DND-41 (cell line): ENCODE measurements around the gene RGMA.
A peak's percentile ranks its signal among the peaks of the same experiment; 100 is the strongest.

ENCODE experiments used
- ATAC-seq: fragments of 200-7000 bp; cut with Tn5 transposase; 3 replicates; pipeline ENCODE4 v1.9.1; 2021; ENCODE audit warnings: low read depth; ENCODE audit not compliant: insufficient read depth
- DNase-seq: peaks from one replicate; pipeline ENCODE4 v3.0.0-alpha.2; 2020
- H2AFZ ChIP-seq: 2 replicates; pipeline ENCODE4 v1.6.0; 2012; ENCODE audit warnings: low read depth, low read length
- H3K27ac ChIP-seq: 2 replicates; pipeline ENCODE4 v1.5.1; 2012; ENCODE audit warnings: low read length, inconsistent platforms
- H3K27me3 ChIP-seq: fragments of 200-600 bp; sonication (generic); 2 replicates; pipeline ENCODE4 v1.6.0; 2012; ENCODE audit warnings: low read length, mild to moderate bottlenecking, inconsistent platforms; ENCODE audit not compliant: insufficient read depth, poor library complexity
- H3K36me3 ChIP-seq: 2 replicates; pipeline ENCODE4 v1.5.1; 2012; ENCODE audit warnings: low read length, inconsistent platforms; ENCODE audit not compliant: insufficient read depth
- H3K4me1 ChIP-seq: 2 replicates; pipeline ENCODE4 v1.5.1; 2012; ENCODE audit warnings: mild to moderate bottlenecking, low read length; ENCODE audit not compliant: insufficient read depth
- H3K4me2 ChIP-seq: 2 replicates; pipeline ENCODE4 v1.6.0; 2012; ENCODE audit warnings: mild to moderate bottlenecking, moderate library complexity, low read length, inconsistent platforms; ENCODE audit not compliant: insufficient read depth
- H3K4me3 ChIP-seq, 2 experiments: fragments of 200-600 bp in 1 of 2; shearing (Covaris generic) in 1 of 2; 2 replicates each; pipeline ENCODE4 v1.5.1; 2012 to 2016; ENCODE audit warnings: inconsistent platforms in 2 of 2, low read length in 2 of 2, mild to moderate bottlenecking in 2 of 2, low read depth in 1 of 2, moderate library complexity in 1 of 2
- H3K79me2 ChIP-seq: 2 replicates; pipeline ENCODE4 v1.6.0; 2012; ENCODE audit warnings: low read length, inconsistent platforms; ENCODE audit not compliant: insufficient read depth
- H3K9ac ChIP-seq: 2 replicates; pipeline ENCODE4 v1.6.0; 2012; ENCODE audit warnings: low read depth, mild to moderate bottlenecking, inconsistent platforms, low read length, moderate library complexity
- H3K9me3 ChIP-seq: 2 replicates; pipeline ENCODE4 v1.5.1; 2012; ENCODE audit warnings: low read length, moderate library complexity, mild to moderate bottlenecking, inconsistent platforms; ENCODE audit not compliant: insufficient read depth, severe bottlenecking
- H4K20me1 ChIP-seq: 2 replicates; pipeline ENCODE4 v1.6.0; 2012; ENCODE audit warnings: low read length; ENCODE audit not compliant: insufficient read depth
- CTCF ChIP-seq: IDR thresholded peaks from 2 replicates; pipeline ENCODE4 v1.5.1; 2012; ENCODE audit warnings: borderline replicate concordance, low read length, moderate library complexity, mild to moderate bottlenecking; ENCODE audit not compliant: poor library complexity, severe bottlenecking; ENCODE audit errors: extremely low read depth
- EZH2 ChIP-seq: IDR thresholded peaks from 3 replicates; pipeline ENCODE4 v1.6.1; 2012; ENCODE audit warnings: borderline replicate concordance, low read depth, mild to moderate bottlenecking, moderate library complexity, low read length, inconsistent platforms; ENCODE audit not compliant: severe bottlenecking

The RGMA gene

GRCh38 chr15:93031103-93031464, 57.9 kb downstream of the RGMA start:
- 0 out of 2 replicates have a peak overlapping the region, but pooled peaks have one; percentile 6 for H2AFZ ChIP-seq
- TF ChIP-seq CTCF (no peak), EZH2 (no peak)
- no peaks in the 10 kb centered on the region for H4K20me1 ChIP-seq
- H3K9ac ChIP-seq: peak overlapping the region; percentile 24; the same call in 1 of the 2 replicates
- no peak overlapping the region for H3K4me3 ChIP-seq
- H3K4me1 ChIP-seq: peaks cover 13% of the 10 kb centered on the region
- peak overlapping the region; percentile 21; the same call in 1 of the 2 replicates for H3K4me2 ChIP-seq
- H3K27ac ChIP-seq: peak overlapping the region; percentile 54
- ATAC-seq: no peak
- no peaks in the 10 kb centered on the region for H3K9me3 ChIP-seq
- no peak for DNase-seq
- H3K36me3 ChIP-seq: peaks cover 12% of the 10 kb centered on the region
- no peaks in the 10 kb centered on the region for H3K27me3 ChIP-seq
- H3K79me2 ChIP-seq: no peaks in the 10 kb centered on the region

GRCh38 chr15:93030430-93031102, 58.4 kb downstream of the RGMA start:
- H3K9me3 ChIP-seq: no peaks in the 10 kb centered on the region
- DNase-seq (peak; percentile 80), ATAC-seq (peak; percentile 86)
- no peak overlapping the region for H3K4me3 ChIP-seq
- peak overlapping the region; percentile 54 for H3K27ac ChIP-seq
- H3K4me2 ChIP-seq: peak overlapping the region; percentile 21; the same call in 1 of the 2 replicates
- H3K79me2 ChIP-seq: no peaks in the 10 kb centered on the region
- peaks cover 17% of the 10 kb centered on the region for H3K36me3 ChIP-seq
- peaks cover 13% of the 10 kb centered on the region for H3K4me1 ChIP-seq
- TF ChIP-seq CTCF (peak; percentile 89), EZH2 (no peak)
- H4K20me1 ChIP-seq: no peaks in the 10 kb centered on the region
- H3K9ac ChIP-seq: peak overlapping the region; percentile 24; the same call in 1 of the 2 replicates
- no peaks in the 10 kb centered on the region for H3K27me3 ChIP-seq
- 0 out of 2 replicates have a peak overlapping the region, but pooled peaks have one; percentile 6 for H2AFZ ChIP-seq

DNA sequence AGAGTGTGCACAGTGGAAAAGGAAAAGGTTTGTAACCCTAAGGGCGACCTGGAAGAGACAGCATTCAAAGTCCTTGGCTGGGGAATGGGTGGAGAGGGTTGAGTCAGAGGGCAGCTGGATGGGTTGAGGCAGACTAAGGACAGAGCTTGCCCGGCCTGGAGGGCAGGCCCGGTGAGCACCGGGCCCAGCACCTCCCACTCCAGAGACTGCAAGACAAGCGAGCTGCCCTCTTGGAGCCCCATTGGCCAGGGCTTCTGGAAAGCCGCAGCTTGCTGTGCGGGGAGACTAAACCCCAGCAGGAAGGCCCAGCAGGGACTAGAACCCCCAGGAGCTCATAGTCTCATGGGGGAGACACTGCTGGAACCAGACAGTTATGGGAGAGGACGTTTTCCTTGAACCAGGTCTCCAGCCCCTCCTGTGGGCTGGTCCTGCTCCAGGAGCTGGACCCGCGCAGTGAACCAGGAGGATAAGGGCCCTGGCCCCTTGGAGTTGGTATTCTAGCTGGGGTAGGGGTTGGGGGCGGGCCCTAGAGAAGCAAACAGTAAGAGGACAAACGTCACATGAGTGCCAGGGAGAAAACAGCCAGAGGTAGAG, 59.1 kb downstream of the RGMA start:
- H3K36me3 ChIP-seq: peaks cover 23% of the 10 kb centered on the region
- H3K9ac ChIP-seq: no peak overlapping the region
- H3K4me3 ChIP-seq: no peak overlapping the region
- ATAC-seq (peak; percentile 7; the same call in 1 of the 3 replicates), DNase-seq (no peak)
- peaks cover 5% of the 10 kb centered on the region; the same call in 1 of the 2 replicates for H4K20me1 ChIP-seq
- no peaks in the 10 kb centered on the region for H3K27me3 ChIP-seq
- H3K4me1 ChIP-seq: peaks cover 13% of the 10 kb centered on the region
- TF ChIP-seq CTCF: no peak
- TF ChIP-seq EZH2: no peak
- H3K79me2 ChIP-seq: no peaks in the 10 kb centered on the region
- peak overlapping the region; percentile 52; the same call in 1 of the 2 replicates for H3K27ac ChIP-seq
- H3K9me3 ChIP-seq: no peaks in the 10 kb centered on the region
- no peak overlapping the region for H2AFZ ChIP-seq
- no peak overlapping the region for H3K4me2 ChIP-seq
